ENCODE data around the gene PKP4.

Gene PKP4

DNA sequence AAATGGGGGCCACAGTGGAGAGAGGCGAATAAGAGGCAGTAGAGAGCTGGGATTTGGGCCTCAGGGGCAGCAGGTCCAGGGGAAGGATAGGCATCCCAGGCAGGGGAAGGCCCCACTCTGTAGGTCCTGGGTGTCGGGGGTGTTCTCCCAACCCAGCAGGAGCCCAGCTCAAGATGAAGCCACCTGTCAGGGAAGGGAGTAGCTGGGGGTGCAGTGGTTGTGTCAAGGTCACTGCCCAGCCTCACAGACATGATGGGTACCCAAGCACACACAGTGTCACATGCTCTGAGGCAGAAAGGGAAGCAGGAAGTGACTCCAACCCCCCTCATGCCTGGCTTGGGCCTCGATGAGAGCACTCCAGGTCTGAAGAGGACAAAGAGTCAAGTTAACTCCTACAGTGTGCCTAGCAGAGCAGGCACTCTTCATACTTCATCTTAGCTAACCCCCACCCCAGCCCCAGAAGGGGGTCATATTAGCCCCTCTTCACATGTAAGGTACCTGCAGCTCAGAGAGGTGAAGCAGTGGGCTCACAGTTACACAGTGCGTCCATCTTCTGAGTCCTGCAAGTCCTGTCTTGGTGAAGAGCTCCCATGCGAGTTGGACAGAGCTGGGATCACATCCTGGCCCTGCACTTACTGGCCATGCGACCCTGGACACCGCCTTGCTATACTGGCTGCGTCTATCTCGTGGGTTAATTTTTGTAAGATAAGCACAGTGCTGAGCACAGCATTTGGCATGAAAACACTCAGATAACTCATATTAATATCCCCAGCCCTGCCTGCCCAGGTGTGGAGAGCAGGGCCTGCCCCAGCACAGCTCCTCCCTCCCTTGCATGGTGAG lies 265.7 kb downstream of the PKP4 start:
- ATAC-seq (ENCODE audit: low read depth) (no peak), DNase-seq (ENCODE audit: low spot score in 2 of 2) (no peak)
- Mint-ChIP-seq H3K4me1 (no peaks in the 10 kb centered on the region), H3K27ac (no peak overlapping the region), H3K36me3 (no peaks in the 10 kb centered on the region), H3K9me3 (no peaks in the 10 kb centered on the region), H3K4me3 (no peak overlapping the region), H3K27me3 (peaks cover 1% of the 10 kb centered on the region)

DNA sequence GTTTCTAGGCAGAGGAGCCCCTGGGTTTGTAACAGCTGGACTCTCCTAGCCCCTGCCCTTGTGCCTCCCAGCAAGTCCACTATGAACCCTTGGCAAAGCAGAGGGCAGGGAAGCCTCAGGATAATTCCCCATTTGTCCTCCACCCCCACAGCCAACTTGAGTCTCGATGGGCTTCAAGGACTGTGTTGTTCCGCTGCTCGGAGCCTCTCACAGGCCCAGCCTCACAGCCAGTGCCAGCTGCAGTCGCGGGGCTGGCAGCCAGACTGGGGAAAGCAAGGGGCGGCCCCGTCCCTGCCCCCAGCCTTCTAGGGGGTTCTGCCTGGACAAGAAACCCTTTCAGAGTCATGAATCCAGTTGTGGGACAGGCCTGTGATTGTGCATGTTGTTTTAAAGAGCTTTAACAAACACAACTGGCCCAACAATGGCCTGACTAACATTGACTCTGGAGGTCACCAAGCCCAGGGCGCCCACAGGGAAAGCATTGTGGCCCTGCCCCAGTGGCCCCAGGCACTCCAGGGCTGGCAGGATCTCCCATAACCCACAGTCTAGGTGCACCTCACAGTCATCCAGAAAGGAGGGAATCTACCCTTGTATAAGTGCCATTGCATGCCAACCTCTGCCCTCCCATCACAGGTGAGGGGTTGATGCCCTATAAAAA lies 266.6 kb downstream of the PKP4 start:
- H3K27ac Mint-ChIP-seq, result no peak overlapping the region
- no peak for ATAC-seq (ENCODE audit: low read depth)
- H3K9me3 Mint-ChIP-seq, result no peaks in the 10 kb centered on the region
- no peaks in the 10 kb centered on the region for H3K36me3 Mint-ChIP-seq
- no peak overlapping the region for H3K4me3 Mint-ChIP-seq
- no peak for DNase-seq (ENCODE audit: low spot score in 2 of 2)
- peaks cover 3% of the 10 kb centered on the region for H3K27me3 Mint-ChIP-seq
- no peaks in the 10 kb centered on the region for H3K4me1 Mint-ChIP-seq

DNA sequence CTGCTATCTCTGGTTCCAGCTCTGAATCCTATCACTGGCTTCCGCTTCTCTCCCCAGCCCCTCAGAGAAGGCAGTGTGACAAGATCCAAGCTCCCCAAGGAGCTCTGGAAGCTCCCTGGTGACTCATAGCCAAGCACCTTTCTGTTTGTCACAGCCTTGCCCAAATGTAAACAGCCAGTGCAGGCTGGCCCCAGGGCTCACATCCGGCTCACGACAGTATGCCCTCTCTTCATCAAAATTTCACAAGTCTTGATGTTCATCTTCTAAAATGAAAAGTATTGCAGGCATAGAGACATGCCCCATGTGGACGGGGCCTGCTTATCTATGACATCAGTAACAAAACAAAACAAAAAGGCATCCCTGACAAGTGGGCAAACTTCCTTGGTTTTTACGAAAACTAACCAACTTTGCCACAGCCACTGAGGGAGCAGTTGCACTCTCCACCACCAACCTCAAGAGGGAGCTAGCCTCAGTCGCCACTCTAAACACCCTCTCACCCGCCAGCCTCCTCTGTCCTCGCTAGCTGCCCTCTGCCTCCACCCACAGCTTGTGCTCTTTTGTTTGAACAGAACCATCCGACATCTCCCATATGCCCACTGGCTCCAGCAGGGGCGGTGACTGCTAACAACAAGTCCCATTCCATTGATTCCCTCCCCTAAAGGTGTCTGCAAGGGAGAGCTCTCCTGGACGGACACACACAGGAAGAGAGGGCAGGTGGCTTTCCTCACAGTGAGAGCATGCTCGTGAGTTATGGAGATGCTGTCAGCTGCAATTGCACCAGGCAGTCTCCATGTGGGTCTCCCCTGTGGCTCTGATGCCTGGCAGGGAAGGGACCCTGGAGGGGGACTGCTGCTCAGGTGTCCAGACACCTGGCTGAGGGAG lies 267.4 kb downstream of the PKP4 start:
- Mint-ChIP-seq H3K27me3 (peaks cover 3% of the 10 kb centered on the region), H3K4me1 (no peaks in the 10 kb centered on the region), H3K27ac (no peak overlapping the region), H3K9me3 (no peaks in the 10 kb centered on the region), H3K4me3 (no peak overlapping the region), H3K36me3 (no peaks in the 10 kb centered on the region)
- no peak for DNase-seq (ENCODE audit: low spot score in 2 of 2)
- ATAC-seq (ENCODE audit: low read depth), result no peak

DNA sequence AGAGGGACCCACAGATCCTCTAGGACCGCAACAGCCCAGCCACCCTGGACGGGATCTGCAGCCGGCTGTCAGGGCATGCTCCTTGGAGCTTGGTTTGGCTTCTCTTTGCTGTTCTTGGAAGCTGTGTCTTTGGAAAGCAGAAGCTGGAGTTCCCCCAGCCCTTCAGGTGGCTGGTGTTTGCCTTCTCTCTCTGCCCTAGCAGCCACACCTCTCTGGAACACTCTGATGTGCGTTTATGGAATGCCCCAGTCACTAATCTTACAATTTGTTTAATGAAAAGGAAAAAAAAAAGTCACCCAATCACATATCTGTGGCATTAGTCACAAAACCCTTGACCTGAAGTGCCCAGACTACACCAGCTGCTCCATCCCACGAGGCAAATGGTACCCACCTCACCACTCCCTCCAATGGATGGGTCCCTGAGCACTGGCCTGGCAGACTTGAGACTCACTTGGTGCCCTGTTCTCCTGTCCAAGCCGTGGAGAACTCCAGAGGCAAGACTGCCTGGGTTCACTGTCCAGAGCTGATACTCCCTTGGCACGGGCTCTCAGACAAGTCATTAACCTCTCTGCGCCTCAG lies 268.1 kb downstream of the PKP4 start:
- Mint-ChIP-seq H3K4me1 (no peaks in the 10 kb centered on the region), H3K36me3 (no peaks in the 10 kb centered on the region), H3K4me3 (no peak overlapping the region), H3K27ac (no peak overlapping the region), H3K9me3 (no peaks in the 10 kb centered on the region), H3K27me3 (peaks cover 3% of the 10 kb centered on the region)
- DNase-seq (ENCODE audit: low spot score in 2 of 2), result no peak
- ATAC-seq (ENCODE audit: low read depth), result no peak

DNA sequence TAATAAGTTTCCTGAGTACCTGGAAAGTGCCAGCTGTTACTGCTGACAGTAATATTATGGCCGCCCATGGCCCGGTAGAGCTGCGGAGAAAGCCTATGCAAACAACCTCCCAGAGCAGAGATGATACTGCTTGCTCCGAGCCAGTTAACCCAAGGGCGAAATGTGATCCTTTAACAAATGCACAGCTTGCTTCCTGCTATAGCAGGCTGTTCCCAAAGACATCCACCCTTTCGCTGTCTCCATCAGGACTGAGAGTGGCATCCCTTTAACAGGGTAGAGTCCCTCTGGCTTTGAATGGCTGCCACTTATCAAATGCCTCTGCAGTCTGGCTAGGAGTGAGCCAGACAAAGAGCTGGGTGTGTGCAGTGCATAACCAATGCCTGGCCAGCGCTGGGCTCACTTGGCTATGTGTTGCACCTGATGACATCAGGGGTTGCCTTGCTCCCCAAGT lies 268.7 kb downstream of the PKP4 start:
- DNase-seq (ENCODE audit: low spot score in 2 of 2), result no peak
- Mint-ChIP-seq H3K4me3 (no peak overlapping the region), H3K27me3 (peaks cover 8% of the 10 kb centered on the region), H3K9me3 (no peaks in the 10 kb centered on the region), H3K4me1 (no peaks in the 10 kb centered on the region), H3K36me3 (no peaks in the 10 kb centered on the region), H3K27ac (no peak overlapping the region)
- ATAC-seq (ENCODE audit: low read depth), result no peak

DNA sequence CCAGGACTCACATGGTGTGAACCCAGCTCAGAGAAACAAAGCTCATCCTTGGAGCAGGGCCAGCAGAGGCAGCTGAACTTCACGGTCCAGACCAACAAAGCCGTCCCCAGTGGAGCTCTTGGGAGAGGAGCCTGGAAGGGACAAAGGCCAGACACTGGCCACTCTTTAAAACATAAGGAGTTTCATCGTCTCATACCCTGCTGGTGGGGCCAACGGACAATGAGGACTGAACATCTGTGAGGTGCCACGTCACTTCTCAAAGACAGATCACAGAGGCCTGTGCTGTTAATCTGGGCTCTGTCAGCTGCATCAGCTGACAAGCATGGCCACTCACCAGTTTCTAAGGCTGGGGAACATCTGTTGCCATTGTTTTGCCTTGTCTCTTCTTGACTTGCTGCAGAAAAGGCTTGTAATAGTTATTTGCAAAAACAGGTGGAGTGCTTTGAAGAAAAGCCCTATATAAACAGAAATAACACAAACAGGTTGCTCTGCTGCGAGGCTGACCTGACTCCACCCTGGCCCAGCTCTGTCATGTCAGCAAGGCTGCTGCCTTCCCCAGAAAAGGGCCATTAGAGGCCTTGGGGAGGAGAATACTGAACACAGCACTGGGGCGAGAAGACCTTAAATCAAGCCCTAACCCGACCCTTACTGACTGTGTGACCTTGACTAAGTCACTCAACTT lies 270.3 kb downstream of the PKP4 start:
- Mint-ChIP-seq H3K27ac (no peak overlapping the region), H3K36me3 (no peaks in the 10 kb centered on the region), H3K4me1 (no peaks in the 10 kb centered on the region), H3K27me3 (peaks cover 8% of the 10 kb centered on the region), H3K4me3 (no peak overlapping the region), H3K9me3 (no peaks in the 10 kb centered on the region)
- DNase-seq (ENCODE audit: low spot score in 2 of 2) (no peak), ATAC-seq (ENCODE audit: low read depth) (no peak)

DNA sequence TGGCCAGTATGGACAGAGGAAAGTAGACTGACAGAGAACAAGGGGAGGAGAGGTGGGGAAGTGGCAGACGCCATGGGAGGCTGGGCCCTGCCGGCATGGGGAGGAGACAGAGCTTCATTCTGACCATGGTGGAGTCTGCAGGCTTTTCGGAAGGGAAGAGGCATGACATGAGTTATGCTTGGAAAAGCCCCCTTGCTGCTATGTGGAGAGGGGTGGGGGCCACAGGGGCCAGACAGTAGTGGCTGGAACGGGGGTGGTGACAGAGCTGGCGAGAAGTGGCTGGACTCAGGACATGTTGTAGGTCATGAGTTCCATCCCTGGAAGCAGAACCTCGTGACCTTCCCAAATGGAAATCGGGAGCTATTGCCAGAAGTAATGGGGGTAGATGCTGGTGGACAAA lies 271.7 kb downstream of the PKP4 start:
- no peak for DNase-seq (ENCODE audit: low spot score in 2 of 2)

DNA sequence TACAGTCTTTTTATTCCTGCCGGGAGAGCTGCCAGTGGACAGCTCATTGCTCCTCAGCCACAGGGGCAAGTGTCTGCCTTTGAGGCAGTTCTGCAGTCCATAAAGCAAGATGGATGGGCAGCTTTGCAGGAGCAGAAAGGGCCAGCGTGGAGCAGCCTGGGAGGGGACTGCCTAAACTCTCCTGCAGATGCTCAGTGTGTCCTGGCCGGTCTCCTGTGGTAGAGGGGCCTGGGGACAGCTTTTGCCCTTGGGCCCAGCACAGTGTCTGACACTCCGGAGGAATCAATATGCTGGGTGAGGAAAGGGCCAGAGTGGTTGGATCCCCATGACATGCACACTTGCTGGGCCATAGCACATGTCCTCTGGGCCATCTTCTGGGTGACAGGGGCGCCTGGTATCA lies 272.7 kb downstream of the PKP4 start:
- Mint-ChIP-seq H3K27me3 (peaks cover 6% of the 10 kb centered on the region), H3K27ac (no peak overlapping the region), H3K36me3 (no peaks in the 10 kb centered on the region), H3K4me3 (no peak overlapping the region), H3K9me3 (no peaks in the 10 kb centered on the region), H3K4me1 (no peaks in the 10 kb centered on the region)
- ATAC-seq (ENCODE audit: low read depth) (no peak), DNase-seq (ENCODE audit: low spot score in 2 of 2) (no peak)

More for the DNA sequence above, 271.7 kb downstream of the PKP4 start:
- Mint-ChIP-seq H3K27ac (no peak overlapping the region), H3K36me3 (no peaks in the 10 kb centered on the region), H3K9me3 (no peaks in the 10 kb centered on the region), H3K4me1 (no peaks in the 10 kb centered on the region), H3K4me3 (no peak overlapping the region), H3K27me3 (peaks cover 8% of the 10 kb centered on the region)
- no peak for ATAC-seq (ENCODE audit: low read depth)

DNA sequence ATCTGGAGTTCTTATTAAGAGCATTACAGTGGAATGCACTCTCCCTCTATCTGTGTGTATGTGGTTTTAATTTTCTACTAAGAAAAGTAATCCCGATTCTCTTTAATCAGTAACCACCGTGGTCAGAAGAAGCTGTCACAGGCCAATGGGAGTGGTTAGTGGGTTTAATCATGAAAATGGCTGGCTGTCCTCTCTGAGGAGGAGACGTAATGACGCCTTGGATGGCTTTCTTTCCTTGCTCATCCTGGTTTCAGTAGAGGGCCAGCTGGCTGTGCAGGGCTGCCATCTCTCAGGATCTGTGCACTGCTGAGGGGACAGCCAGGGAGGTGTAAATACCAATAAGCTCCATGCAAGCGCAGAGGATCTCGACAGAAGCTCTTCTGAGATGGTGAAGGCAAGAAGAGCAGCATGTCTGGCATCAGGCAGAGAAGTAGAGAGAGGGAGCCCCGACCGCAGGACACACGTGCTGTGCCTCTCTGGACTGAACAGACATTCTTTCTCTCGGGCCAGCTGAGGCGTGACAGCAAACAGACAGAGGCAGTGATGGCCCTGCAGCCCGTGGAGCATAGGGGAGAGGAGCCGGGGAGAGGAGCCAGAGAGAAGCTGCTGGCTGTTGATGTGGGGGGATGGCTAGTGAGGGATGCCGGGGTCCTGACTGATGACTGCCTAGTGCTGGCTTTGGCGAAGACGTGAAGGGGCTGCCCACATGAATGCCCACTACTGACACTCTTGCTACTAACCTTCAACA lies 273.3 kb downstream of the PKP4 start:
- ATAC-seq (ENCODE audit: low read depth) (no peak), DNase-seq (ENCODE audit: low spot score in 2 of 2) (no peak)
- Mint-ChIP-seq H3K4me1 (no peaks in the 10 kb centered on the region), H3K36me3 (no peaks in the 10 kb centered on the region), H3K27ac (no peak overlapping the region), H3K27me3 (peaks cover 6% of the 10 kb centered on the region), H3K9me3 (no peaks in the 10 kb centered on the region), H3K4me3 (no peak overlapping the region)

DNA sequence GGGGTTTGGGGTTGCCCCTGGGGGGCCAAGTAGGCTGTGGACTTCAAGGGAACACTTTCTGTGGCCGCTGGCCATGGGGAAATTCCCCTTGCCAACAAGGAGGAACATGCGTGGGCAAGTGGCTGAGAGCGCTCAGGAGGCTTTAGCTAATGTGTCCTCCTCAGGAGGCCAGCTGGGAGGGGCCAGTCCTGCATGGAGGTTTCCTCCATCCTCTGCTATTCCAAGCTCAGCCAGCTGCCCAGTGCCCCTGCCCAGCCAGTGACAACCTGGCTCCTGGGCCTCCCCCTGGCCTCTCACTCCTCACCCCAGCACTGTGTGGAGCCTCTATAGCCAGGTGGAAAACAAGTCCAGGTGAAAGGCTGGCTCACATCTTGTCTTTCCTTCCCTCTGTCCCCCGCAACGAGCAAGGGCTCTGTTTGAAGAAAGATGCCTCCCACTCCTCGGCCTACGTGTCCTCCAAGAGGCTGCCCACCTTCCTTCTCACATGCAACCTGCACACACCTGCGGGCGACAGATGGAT lies 273.9 kb downstream of the PKP4 start:
- no peaks in the 10 kb centered on the region for H3K36me3 Mint-ChIP-seq
- H3K4me3 Mint-ChIP-seq, result no peak overlapping the region
- H3K4me1 Mint-ChIP-seq, result no peaks in the 10 kb centered on the region
- H3K27me3 Mint-ChIP-seq, result peaks cover 6% of the 10 kb centered on the region
- H3K27ac Mint-ChIP-seq, result no peak overlapping the region
- ATAC-seq (ENCODE audit: low read depth) (no peak), DNase-seq (ENCODE audit: low spot score in 2 of 2) (no peak)
- H3K9me3 Mint-ChIP-seq, result no peaks in the 10 kb centered on the region

DNA sequence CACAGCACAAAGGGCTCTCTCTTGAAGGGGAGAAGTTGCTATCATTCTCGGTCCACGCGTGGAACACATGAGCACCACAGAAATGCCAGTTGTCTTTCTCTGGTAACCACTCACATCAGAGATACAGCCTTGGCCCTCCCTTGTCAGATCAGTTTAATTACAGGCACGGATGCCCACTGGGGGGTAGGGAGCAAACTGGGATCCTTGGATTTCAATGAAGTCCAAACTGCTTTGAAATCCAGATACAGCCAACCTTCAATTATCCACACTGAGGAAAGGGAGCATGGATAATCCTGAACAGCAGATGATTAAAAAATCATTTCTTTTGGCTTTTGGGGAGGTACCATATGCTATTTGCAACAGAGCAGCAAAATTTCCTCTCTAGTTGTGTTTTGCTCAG lies 274.6 kb downstream of the PKP4 start:
- Mint-ChIP-seq H3K27me3 (peaks cover 7% of the 10 kb centered on the region), H3K9me3 (no peaks in the 10 kb centered on the region), H3K27ac (no peak overlapping the region), H3K4me1 (no peaks in the 10 kb centered on the region), H3K4me3 (no peak overlapping the region), H3K36me3 (no peaks in the 10 kb centered on the region)
- DNase-seq (ENCODE audit: low spot score in 2 of 2) (no peak), ATAC-seq (ENCODE audit: low read depth) (no peak)
